ENCODE results near the gene IRF4. TPM values are rescaled to one million over a fixed set of nuclear protein-coding genes. Genes with fewer than 3 reads are reported as not detected.
A peak's percentile ranks its signal among the peaks of the same experiment; 100 is the strongest.

Gene IRF4
- total and polyA plus RNA-seq, 7 donors, result 0.03 to 0.59 (median 0.27) TPM

DNA sequence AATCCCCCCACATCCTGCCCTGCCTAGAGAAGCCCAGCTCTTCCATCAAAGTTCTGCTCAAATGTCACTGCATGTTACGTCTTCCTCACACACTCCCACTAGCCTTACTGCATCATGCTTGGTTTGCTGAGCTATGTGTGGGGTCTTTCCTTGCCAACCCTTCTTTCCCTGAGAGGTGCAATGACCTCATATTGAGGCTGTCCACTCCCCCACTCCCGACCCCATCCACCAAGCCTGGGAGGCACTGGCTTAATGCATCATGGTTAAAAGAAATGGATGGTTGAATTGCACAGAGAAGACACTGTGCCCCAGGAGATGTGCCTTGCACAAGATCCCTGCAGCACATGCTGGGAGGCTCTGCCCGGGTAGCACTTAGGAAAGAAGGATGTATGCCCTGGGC is 7.7 kb upstream of the IRF4 start:
- peaks cover 2 to 54% (median 3%) of the 10 kb centered on the region in 3 donors for H3K27me3 ChIP-seq (ENCODE audit: insufficient read depth in 3 of 3, low read length in 2 of 3)
- 63 to 77% (median 71%) methylated on average over 3 of the region's 3 CpGs for WGBS, 3 donors
- TF ChIP-seq, protein P1, sequence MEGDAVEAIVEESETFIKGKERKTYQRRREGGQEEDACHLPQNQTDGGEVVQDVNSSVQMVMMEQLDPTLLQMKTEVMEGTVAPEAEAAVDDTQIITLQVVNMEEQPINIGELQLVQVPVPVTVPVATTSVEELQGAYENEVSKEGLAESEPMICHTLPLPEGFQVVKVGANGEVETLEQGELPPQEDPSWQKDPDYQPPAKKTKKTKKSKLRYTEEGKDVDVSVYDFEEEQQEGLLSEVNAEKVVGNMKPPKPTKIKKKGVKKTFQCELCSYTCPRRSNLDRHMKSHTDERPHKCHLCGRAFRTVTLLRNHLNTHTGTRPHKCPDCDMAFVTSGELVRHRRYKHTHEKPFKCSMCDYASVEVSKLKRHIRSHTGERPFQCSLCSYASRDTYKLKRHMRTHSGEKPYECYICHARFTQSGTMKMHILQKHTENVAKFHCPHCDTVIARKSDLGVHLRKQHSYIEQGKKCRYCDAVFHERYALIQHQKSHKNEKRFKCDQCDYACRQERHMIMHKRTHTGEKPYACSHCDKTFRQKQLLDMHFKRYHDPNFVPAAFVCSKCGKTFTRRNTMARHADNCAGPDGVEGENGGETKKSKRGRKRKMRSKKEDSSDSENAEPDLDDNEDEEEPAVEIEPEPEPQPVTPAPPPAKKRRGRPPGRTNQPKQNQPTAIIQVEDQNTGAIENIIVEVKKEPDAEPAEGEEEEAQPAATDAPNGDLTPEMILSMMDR (IDR thresholded peaks at IDR 0.05), result no peak
- intact Hi-C loops (cut with DNase I), result no loop called here
- H3K27ac ChIP-seq, result no peak overlapping the region
- H3K36me3 ChIP-seq (ENCODE audit: insufficient read depth in 1 of 2, low read depth in 1 of 2), result no peaks in the 10 kb centered on the region
- ATAC-seq (no peak), DNase-seq (no peak)
- H3K9me3 ChIP-seq, result no peaks in the 10 kb centered on the region
- H3K4me3 ChIP-seq, result no peak overlapping the region
- no peaks in the 10 kb centered on the region for H3K4me1 ChIP-seq

DNA sequence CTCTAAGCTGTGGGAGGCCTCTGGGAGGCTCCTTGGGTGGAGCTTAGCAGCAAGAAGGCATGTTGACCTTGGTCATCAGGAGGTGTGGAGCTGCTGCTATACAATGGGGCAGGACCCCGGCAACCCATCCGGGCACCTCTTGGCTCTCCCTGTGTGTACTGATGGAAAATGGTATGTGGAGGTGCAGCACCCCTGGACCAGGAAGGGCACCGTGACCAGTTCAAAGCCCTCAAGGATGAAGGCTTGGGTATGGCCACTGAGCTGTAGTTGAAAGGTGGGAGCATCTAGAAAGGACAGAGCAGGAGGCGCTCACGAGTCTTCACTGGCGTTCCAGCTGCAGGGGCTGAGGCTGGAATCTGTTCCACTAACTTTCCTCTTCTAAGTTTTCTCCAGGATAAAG is 6.7 kb upstream of the IRF4 start:
- Histone ChIP-seq H3K36me3 (ENCODE audit: insufficient read depth in 1 of 2, low read depth in 1 of 2) (no peaks in the 10 kb centered on the region), H3K9me3 (no peaks in the 10 kb centered on the region), H3K4me1 (no peaks in the 10 kb centered on the region), H3K4me3 (no peak overlapping the region), H3K27ac (no peak overlapping the region), H3K27me3 (ENCODE audit: insufficient read depth in 3 of 3, low read length in 2 of 3) (peaks cover 2 to 55% (median 3%) of the 10 kb centered on the region in 3 donors)
- DNase-seq (no peak), ATAC-seq (no peak)
- TF ChIP-seq, protein P1 (IDR thresholded peaks at IDR 0.05), result no peak
- WGBS, 3 donors, result 84 to 92% (median 89%) methylated on average over 6 of the region's 6 CpGs
- intact Hi-C loops (cut with DNase I), result no loop called here

DNA sequence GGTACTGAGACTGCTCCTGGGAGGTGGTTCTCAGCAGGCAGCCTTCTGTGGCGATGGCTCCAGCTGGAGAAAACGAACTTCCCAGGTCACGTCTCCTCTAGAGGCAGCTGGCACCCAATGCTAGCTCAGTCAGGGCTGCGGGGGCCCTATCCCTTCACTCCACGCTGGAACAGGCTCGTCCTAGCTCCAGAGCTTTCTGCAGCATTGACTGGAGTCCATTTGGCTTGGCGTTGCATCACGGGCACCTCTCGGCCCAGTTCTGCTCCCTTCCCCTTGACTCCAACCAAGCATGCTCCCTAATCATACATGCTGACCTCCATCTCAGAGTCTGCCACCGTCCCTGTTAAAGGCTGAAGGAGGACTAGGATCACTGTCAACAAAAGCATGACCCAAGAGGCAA is 5.9 kb upstream of the IRF4 start:
- intact Hi-C loops (cut with DNase I), result no loop called here
- H3K36me3 ChIP-seq (ENCODE audit: insufficient read depth in 1 of 2, low read depth in 1 of 2), result no peaks in the 10 kb centered on the region
- DNase-seq (no peak), ATAC-seq (no peak)
- TF ChIP-seq, protein P1 (IDR thresholded peaks at IDR 0.05), result no peak
- no peaks in the 10 kb centered on the region for H3K9me3 ChIP-seq
- H3K27ac ChIP-seq, result no peak overlapping the region
- WGBS, 3 donors, result 81 to 83% (median 83%) methylated on average over 10 of the region's 10 CpGs
- no peaks in the 10 kb centered on the region for H3K4me1 ChIP-seq
- H3K27me3 ChIP-seq (ENCODE audit: insufficient read depth in 3 of 3, low read length in 2 of 3), result peaks cover 2 to 57% (median 3%) of the 10 kb centered on the region in 3 donors
- no peak overlapping the region for H3K4me3 ChIP-seq

DNA sequence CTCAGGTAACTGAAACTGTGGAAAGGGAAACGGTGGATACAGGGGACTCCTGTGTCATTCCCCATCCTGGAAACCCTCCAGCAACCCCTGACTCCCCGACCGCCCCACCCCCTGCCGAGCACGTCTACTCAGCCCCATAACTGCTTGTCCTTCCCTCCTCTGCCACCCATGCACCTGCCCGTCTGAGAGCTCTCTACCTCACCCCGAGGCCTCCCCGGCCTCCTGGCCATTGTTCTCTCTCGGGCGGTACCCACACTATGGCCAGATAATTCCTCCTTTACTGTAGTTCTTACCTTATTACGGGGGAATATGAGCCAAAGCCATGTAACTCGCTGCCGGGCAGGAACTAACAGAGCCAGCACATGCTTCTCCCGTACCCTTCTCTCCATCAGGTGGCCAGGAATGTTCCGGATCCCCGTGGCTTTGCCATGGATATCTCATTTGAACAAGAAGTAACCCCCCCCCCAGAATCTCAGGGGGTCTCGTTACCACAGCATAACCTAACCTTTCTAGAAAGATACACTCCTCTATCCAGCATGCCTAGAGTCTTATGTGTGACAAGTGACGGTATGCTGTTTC is 4.8 kb upstream of the IRF4 start:
- Histone ChIP-seq H3K36me3 (ENCODE audit: insufficient read depth in 1 of 2, low read depth in 1 of 2) (no peaks in the 10 kb centered on the region), H3K9me3 (no peaks in the 10 kb centered on the region), H3K4me1 (peaks cover under 1% of the 10 kb centered on the region), H3K4me3 (no peak overlapping the region), H3K27ac (no peak overlapping the region), H3K27me3 (ENCODE audit: insufficient read depth in 3 of 3, low read length in 2 of 3) (peaks cover 2 to 63% (median 3%) of the 10 kb centered on the region in 3 donors)
- DNase-seq (peak in 1 of 2 donors; percentile 35), ATAC-seq (no peak)
- intact Hi-C loops (cut with DNase I), result no loop called here
- TF ChIP-seq, protein P1 (IDR thresholded peaks at IDR 0.05), result no peak
- 82 to 83% (median 83%) methylated on average over 18 of the region's 18 CpGs for WGBS, 3 donors

DNA sequence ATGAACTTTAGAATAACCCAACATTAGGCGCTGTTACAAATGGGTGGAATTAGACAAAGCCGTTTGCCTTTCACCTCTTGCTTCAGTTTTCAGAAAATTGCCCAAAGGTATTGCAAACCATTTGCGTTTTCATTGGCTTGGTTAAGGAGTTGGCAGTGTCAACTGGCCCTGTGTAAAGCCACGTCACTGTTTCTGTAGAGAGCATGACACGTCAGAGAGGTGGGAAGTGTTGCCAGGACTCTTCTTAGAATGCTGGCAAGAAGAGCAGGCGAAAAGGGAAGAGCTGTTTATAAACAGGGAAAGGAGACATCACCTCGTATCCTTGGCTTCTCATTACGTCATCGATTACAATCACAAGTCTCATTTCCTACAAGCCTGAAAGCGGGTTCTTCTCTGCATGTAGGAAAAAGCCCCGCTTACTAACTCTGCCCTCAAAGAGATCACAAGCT is 4.2 kb upstream of the IRF4 start:
- H3K27me3 ChIP-seq (ENCODE audit: insufficient read depth in 3 of 3, low read length in 2 of 3), result peaks cover 2 to 65% (median 8%) of the 10 kb centered on the region in 3 donors
- DNase-seq, result no peak
- intact Hi-C loops (cut with DNase I), result no loop called here
- ATAC-seq, result no peak
- H3K36me3 ChIP-seq (ENCODE audit: insufficient read depth in 1 of 2, low read depth in 1 of 2), result no peaks in the 10 kb centered on the region
- H3K4me1 ChIP-seq, result peaks cover 5% of the 10 kb centered on the region
- H3K27ac ChIP-seq, result no peak overlapping the region
- TF ChIP-seq, protein P1 (IDR thresholded peaks at IDR 0.05), result no peak
- no peak overlapping the region for H3K4me3 ChIP-seq
- 54 to 57% (median 54%) methylated on average over 11 of the region's 11 CpGs for WGBS, 3 donors
- H3K9me3 ChIP-seq, result no peaks in the 10 kb centered on the region

All from psoas muscle (tissue), 8 donors.